ENCODE measurements around the gene SEMA5A. TPM values are rescaled to one million over a fixed set of nuclear protein-coding genes. Genes with fewer than 3 reads are reported as not detected.

The SEMA5A gene
- total and polyA plus RNA-seq, 11 donors: 4.6 to 71.5 (median 33.8) TPM

GRCh38 chr5:9482381-9482780 is 63.5 kb downstream of the SEMA5A start:
- Histone ChIP-seq H3K27ac (no peak overlapping the region), H3K9me3 (peaks cover 0 to 27% (median 13%) of the 10 kb centered on the region in 12 donors), H3K4me3 (no peak overlapping the region), H3K36me3 (no peaks in the 10 kb centered on the region), H3K27me3 (no peaks in the 10 kb centered on the region), H3K4me1 (peaks cover 0 to 11% (median 0%) of the 10 kb centered on the region in 12 donors)
- TF ChIP-seq CTCF (IDR thresholded peaks at IDR 0.05) (no peak), POLR2A (IDR thresholded peaks at IDR 0.05) (no peak)
- DNase-seq (no peak), ATAC-seq (peak in 2 of 4 donors; percentile 23 to 34)
- 78 to 95% (median 88%) methylated on average over 2 of the region's 2 CpGs for WGBS, 4 donors
- intact Hi-C loops (cut with DNase I): no loop called here

- Histone ChIP-seq H3K9me3 (peaks cover 0 to 33% (median 17%) of the 10 kb centered on the region in 12 donors), H3K4me3 (no peak overlapping the region), H3K27ac (no peak overlapping the region), H3K4me1 (peaks cover 0 to 11% (median 0%) of the 10 kb centered on the region in 12 donors), H3K27me3 (no peaks in the 10 kb centered on the region), H3K36me3 (no peaks in the 10 kb centered on the region)
- intact Hi-C loops (cut with DNase I): no loop called here
- ATAC-seq (peak in 2 of 4 donors; percentile 22 to 49), DNase-seq (no peak)
- no peak for TF ChIP-seq POLR2A (IDR thresholded peaks at IDR 0.05)
- TF ChIP-seq CTCF (IDR thresholded peaks at IDR 0.05): no peak
- 46 to 57% (median 51%) methylated on average over 3 of the region's 3 CpGs for WGBS, 4 donors
Measured at GRCh38 chr5:9480499-9480898, 65.4 kb downstream of the SEMA5A start.

GRCh38 chr5:9479990-9480389 is 65.9 kb downstream of the SEMA5A start:
- Histone ChIP-seq H3K36me3 (no peaks in the 10 kb centered on the region), H3K4me3 (no peak overlapping the region), H3K27me3 (no peaks in the 10 kb centered on the region), H3K9me3 (peaks cover 0 to 33% (median 17%) of the 10 kb centered on the region in 12 donors), H3K4me1 (peaks cover 0 to 11% (median 0%) of the 10 kb centered on the region in 12 donors), H3K27ac (no peak overlapping the region)
- DNase-seq (no peak), ATAC-seq (no peak)
- no peak for TF ChIP-seq CTCF (IDR thresholded peaks at IDR 0.05)
- no peak for TF ChIP-seq POLR2A (IDR thresholded peaks at IDR 0.05)
- 41 to 57% (median 50%) methylated on average over 3 of the region's 3 CpGs for WGBS, 4 donors
- intact Hi-C loops (cut with DNase I): no loop called here

GRCh38 chr5:9479361-9479760 is 66.5 kb downstream of the SEMA5A start:
- no peak for TF ChIP-seq CTCF (IDR thresholded peaks at IDR 0.05)
- TF ChIP-seq POLR2A (IDR thresholded peaks at IDR 0.05): no peak
- no peak overlapping the region for H3K4me3 ChIP-seq
- DNase-seq (no peak), ATAC-seq (no peak)
- H3K27ac ChIP-seq: no peak overlapping the region
- no peaks in the 10 kb centered on the region for H3K36me3 ChIP-seq
- intact Hi-C loops (cut with DNase I): no loop called here
- H3K4me1 ChIP-seq: peaks cover 0 to 11% (median 0%) of the 10 kb centered on the region in 12 donors
- peaks cover 0 to 33% (median 17%) of the 10 kb centered on the region in 12 donors for H3K9me3 ChIP-seq
- H3K27me3 ChIP-seq: no peaks in the 10 kb centered on the region
- WGBS, 4 donors: 78 to 83% (median 81%) methylated on average over 7 of the region's 7 CpGs
